GM21515 (cell line): ENCODE data around the gene TCEA2.
"Not testable (repeated sequence)": the region's sequence is repeated elsewhere in the genome, so short reads cannot be mapped to it uniquely, and the experiment has no call there.

Experiments used
- ATAC-seq: cut with Tn5 transposase; IDR thresholded peaks from one replicate; pipeline ENCODE4 v1.9.1; 2021; ENCODE audit not compliant: unreplicated experiment

The TCEA2 gene

DNA sequence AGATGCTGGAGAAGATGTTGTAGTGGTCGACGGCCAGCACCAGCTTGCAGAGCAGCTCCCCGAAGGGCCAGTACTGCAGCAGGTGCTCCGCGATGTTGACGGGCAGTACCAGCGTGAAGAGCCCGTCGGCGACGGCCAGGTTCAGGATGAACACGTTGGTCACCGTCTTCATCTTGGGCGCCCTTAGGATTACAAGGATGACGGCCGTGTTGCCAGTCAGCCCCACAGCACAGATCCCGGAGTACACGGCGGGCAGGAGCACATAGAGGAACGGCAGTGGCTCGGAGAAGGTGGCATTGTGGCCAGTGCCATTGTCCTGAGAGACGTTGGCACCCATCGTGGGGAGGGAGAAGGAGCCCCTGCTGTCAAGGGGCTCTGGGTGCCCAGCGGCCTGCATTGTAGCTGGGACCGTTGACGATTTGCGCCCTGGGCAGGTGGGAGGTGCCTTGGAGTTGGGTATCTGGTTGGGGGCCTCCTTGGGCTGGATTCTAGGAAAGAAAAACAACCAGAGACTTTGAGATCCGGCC lies 43.5 kb downstream of the TCEA2 start:
- no peak for ATAC-seq

DNA sequence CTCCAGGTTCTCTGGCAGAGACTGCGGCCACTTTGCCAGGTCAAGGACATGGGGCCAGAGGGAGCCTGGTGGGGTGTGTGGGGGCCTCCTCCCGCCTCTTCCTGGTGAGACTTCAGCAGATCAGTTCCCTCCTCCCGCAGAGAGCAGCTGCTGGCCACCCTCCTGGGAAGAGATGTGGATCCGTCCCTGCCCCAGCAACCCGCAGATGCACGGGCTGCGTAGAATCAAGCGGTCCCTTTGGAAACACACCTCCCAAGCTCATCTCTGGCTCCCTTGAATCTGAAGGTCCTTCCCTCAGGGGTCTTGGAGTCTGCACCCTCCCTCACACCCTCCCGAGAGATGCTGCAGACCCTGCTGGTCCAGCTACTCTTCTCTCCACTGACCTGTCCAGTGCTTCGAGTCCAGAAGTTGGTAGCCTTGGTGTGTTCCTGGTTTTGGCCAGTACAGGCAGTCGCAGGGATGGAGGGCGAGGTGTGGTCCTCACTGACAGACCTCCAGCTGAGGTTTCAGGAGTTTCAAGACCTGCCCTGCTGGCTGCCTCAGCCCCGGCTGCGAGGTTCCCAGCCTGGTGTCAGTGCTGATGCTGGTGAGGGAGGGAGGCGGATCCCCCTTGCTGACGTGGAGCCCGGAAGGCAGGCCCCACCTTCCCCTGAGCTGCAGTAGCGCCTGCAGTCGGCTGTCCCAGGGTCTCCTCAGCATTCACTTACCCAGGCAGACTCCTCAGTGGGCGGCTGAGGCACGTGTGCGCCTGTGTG lies 44.2 kb downstream of the TCEA2 start, which contains the start of gene NPBWR2:
Gene NPBWR2, minus strand, starts transcription at position 585 of the 755 bp plus-strand sequence. CDS start 734 bp downstream, outside the sequence.
- no peak for ATAC-seq

DNA sequence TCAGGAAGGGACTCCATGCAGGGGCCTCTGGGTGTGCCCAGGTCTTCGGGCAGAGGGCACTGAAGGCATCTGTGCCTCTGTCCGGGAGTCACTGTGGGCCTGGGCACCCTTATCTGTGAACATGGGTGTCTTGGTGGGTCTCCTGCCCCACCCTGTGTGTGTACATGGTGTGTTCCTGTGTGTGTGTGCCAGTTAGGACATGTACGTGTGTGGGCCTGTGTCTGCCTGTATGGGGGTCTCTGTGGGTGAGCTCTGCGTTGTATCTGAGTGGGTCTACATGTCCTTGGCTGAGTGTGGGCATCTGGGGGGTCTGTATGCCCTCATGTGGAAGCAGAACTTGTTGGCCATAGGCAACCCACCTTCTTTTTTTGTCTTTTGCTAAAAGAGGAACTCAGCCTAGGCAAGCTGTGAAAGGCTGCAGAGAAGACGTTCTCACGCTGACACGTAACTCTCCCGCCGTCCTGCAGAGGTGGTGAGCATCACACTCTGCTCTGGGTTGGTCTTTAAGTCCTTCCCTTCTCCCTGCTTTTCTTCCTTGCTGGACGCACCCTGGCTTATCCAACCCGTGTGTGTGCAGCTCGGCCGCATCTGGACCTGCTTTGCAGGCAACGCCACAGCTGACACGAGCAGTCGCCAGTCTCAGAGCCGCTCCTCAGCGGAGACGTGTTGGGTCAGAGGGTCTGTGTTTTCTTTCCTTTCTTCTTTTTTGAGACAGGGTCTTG lies 44.9 kb downstream of the TCEA2 start:
- no peak for ATAC-seq

DNA sequence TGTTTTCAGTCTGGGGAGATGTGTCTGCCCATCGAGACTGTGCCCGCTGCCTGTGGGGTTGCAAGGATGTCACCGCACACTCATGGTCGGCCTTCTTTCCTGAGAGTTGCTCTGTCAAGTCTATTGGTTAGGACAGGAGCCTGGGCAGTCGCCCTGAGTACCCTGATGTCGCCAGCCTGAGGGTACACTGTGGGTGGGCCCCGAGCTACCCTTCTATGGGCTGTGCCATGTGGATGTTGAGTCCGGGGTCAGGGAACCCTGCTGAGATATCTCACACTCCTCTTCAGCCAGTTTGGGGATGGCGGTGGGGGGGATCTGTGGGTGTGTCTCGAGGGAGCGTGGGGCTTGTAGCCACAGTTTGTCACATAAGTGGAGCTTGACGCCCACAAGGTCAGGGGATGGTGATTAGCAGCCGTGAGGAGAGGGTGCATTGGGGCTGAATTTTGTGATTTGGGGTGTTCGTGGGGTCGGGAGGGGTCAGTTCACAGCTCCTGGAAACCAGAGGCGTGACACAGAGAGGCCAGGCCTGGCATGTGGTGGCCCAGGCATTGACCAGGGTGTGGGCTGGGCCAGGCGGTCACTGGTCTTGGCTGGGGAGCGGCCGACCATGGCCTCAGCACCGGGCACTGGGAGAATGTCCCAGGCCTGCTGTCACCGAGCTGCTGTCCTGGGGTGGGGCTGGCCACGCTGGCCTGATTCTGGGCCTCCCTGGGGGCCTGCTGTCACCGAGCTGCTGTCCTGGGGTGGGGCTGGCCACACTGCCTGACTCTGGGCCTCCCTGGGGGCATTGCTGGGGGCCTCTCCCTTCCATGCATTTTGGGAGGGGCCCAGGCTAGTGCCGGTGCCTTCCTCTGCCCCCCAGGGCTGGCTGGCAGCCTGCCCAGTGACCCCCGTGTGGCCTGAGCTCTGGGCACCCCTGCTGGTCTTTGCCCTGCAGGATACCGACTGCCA lies 46.0 kb downstream of the TCEA2 start:
- no peak for ATAC-seq

DNA sequence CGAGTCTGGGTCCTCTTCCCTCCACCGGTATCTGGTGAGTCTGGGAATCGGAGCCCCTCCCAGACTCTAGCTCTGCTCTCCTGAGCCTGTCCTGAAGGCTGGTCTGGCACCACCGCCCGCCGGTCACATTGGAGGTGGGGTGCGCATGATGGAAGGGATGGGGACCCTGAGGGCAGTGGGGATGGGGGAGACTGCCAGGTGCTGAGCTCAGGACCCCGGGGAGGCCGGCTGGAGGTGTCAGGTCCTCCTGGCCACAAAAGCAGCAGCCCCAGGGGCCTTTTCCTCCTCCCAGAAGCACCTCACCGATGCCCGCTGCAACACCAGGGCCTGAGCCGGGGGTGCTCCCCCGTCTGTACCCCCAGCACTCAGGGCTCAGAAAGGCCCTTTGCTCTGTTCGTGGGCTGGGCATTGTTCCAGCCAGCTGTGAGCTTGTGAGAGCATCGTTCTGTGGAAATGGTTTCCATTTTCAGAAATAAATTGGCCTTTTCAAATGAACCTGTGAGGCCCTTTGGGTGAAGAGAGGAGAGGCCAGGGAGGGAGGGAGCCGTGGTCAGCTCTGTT lies 46.9 kb downstream of the TCEA2 start:
- ATAC-seq, result no peak

DNA sequence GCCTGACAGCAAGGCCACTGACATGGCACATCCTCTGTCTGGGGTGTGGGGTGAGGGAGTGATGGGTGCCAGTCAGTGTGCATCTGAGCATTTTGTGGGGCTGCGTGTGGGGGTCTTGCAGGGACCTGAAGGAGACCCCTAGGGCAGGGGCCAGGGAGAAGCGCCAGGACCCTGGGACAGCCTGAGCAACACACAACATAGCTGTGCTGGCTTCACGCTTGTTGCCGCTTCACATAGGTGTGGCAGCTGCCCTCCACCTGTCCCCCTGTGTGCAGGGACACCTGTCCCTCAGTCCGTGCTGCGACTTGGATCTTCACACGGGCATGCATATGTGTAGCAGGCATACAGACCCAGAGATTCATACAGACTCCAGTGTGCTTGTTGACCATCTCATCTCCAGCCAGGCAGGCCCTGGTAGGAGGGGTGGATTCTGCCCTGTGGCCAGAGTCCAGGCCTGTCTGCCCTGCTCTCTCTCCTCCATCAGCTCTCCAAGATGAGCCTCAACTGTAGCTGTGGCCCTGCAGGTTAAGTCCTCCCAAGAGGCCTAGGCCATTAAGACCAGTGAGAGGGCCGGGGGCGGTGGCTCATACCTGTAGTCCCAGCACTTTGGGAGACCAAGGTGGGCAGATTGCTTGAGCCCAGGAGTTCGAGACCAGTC lies 47.5 kb downstream of the TCEA2 start:
- ATAC-seq, result no peak

DNA sequence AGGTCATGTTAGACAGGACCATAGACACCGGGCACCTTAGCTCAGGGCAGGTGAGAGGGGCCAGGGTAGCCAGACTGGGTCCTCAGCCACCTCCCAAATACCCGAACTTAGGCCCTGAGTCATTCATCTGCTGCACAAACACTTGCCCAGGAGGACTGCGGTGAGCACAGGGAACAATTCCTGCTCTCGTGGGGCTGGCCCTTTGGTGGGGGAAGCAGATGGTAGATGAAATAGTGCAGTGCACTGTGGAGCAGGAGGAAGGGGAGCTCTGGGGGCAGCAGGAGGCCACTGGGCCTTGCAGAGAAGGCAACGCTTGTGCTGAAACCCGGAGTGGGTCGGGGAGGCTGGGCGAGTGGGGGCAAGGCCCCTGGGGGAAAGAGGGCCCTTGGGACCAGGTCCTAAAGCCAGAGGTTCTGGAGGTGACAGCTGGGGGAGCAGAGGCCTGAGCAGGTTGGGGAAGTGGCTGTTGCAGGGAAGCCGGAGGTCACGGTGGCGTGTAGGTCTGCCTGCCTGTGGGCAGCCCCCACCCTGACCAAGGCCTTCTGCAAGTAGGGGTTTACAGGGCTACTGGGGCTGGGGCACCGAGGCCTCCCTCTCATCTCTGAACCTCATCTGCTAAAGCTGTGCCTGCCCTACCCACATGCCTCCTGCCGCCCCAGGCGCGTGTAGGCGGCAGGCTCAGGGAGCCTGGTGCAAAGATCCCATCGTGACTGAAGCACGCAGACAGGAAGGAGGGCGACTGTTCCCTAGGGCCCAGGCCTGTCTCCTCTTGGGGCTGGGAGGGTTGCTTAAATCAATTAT lies 49.0 kb downstream of the TCEA2 start:
- no peak for ATAC-seq

DNA sequence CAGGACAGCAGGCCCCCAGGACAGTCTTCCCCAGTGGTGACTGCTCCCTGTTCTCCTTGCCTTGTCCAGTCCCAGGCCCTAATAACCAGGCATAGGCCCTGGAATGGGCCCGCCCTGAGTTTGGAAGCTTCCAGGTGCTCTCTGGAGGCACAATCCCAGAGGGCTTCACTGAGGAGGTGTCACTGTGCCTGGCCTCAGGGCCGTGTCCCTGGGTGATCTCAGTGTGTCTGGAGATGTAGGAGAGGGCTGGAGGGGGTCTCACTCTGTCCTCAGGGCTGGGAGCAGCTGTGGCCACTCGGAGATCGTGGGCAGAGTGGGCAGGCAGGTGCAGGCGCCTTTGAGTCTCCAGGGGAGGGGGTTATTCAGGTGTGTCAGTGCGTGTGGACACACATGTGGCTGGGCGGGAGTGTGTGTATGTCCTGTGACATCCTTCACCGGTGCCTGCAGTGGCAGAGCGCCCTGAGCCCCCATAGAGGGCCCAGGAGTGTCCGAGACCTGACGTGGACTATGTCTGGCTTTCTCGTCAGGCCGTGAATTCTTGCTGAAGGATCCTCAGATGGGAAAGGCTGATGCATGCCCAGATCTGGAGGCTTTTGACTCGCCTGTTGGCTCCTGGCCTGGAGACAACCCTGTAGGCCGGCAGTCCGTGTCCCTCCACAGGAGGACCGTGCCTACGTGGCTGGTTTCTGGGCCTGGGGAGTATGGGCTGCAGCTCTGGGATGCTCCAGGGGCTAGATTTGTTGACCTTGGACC lies 49.9 kb downstream of the TCEA2 start:
- no peak for ATAC-seq

DNA sequence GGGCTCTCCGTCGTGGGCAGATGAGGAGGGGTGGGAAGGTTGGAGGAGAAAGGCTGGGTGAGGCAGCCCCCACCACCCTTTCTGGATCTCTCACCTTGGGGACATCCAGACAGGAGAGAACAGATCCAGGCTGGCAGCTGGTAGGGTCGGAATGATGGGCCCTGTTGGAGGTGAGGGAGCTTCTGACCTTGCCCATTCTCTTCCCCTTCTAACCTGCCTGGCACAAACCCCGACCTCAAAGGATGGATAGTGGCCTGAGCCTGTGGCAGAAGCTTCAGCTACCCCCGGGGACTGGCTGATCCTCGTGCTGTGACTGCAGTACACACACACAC lies 50.4 kb downstream of the TCEA2 start:
- no peak for ATAC-seq

DNA sequence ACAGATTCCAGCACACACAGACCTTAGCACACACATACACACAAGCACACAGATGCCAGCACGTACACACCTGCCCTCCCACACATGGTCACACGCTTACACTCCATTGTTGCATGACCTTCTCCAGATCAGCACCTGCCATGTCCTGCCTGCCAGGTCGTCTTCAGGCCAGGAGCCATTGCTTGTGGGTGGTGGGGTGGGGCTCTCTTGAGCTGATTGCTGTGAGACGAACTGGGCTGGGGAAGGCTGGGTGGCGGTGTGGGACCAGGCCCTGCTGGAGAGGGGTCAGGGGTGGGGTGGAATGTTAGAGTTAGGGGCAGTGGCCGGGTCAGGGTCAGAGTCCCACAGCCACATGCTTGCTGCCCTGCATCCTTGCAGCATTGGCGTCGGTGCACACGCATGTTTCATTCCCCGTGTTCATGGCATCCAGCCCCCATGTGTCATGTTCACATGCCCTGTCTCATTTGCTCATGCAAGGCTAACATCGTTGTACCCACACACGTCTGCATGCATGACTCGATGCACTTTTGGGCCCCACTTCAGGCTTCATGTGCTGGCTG lies 50.9 kb downstream of the TCEA2 start:
- no peak for ATAC-seq

DNA sequence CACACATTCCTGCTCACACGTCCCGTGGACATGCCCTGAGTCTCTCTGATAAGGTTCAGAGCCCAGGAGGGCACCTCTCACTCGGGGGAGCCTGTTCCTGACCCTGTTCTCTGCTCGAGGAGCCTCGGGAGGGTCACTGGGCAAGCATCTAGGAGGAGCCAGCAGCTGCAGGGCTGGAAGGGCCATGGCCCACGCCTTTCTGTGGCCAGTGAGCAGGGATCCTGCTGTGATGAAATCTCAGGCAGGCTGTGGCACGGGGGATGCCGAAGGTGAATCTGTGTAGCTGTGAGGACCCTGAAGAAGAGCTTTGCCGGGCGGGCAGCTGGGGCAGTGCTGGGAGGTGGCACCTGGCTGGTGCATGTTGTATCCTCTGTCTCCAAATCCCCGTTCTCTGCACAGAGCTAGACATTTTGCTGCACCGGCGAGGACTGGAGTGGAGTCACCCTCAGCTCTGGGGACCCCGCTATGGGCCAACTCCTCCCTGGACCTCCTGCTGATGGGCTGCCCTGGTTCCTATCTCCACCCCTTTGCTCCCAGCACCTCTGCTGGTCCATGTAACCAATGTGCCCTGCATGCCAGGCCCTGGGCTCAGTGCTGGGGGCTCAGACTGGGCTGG lies 51.5 kb downstream of the TCEA2 start:
- ATAC-seq, result no peak

DNA sequence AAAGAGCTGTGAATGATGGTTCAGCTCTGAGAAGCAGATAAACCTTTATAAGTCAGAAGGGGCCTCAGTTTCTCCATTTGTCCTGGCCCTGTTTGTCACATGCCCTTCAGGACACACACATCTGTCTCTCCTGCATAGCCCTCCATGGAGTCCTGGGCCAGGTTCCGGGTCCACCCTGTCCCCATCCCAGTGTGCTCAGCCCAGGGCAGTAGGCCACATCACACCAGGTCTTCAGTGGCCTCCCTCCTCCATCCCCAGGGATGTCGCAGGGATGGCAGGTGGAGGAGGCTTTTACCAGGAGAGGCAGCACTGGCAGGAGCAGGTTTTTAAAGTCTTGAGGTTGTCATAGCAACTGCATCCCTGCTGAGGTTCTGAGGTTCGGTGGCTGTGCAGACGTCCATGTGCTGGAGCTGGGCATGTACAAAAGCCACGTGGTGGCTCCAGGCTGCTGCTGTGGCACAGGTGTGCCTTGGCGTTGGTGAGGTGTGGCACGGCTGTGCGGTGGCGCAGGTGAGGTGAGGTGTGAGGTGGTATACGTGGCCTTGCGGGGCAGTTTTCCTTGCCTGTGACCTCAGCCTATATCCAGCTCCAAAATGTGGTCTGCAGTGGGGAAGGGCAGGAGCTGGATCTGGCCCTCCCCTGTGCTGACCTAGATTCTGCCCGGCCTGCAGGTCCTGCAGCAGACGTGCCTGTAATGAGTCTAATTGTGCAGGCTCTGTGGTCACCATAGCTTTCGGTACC lies 52.3 kb downstream of the TCEA2 start:
- no peak for ATAC-seq

DNA sequence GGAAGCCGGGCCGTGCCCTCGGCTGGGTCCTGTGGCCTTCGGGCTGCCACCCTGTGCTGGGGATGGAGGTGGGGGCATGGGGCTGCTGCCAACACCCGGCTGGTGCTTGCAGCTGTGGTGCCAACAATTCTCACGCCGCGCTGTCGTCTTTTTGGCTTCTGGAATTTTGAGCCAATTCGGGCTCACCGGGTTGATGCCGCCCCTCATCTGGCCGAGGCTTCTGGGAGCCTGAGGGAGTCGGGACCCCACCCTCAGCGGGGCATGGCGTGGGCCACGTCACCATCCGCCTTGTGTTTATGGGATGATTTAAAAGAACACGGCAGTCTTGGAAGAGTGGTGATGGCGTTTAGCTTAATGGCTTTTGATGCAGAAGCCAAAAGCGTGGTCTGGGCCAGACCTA lies 53.0 kb downstream of the TCEA2 start:
- no peak for ATAC-seq

DNA sequence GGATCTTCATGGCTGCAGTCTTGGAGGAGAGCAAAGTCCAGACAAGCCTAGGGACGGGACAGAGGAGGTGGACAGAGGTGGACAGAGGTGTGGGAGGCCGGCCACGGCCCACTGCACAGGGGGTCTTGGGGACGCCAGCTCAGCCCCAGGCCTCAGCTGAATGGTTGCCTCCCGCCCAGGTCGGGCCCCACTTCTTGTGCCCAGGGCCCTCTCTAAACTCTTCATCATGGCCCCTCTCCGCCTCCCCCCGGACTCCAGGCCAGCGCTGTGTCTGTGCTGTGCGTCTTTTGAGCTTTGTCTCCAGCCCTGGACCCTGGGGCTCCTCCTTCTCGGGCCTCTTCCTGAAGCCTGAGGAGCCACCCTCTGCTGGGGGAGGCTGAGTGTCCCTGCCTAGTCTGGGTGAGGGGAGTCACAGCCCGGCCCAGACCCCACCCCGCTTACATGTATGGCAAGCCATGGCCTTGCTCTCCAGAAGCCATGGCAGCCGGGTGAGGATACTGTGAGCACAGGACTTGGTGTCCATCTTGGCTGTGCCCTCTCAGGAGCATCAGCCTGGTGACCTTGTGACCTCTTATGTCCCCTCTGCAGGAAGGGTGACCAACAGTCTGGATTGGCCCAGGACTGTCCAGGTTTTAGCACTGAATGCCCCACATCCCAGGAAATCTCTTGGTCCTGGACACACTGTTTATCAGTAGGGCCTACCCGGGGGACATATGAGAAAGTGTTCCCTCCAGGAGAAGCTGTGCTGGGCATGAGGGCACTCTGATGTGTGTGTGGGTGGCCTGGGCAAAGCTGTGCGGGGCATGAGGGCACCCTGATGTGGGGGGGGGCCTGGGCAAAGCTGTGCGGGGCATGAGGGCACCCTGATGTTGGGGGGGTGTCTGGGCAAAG lies 53.8 kb downstream of the TCEA2 start:
- no peak for ATAC-seq

DNA sequence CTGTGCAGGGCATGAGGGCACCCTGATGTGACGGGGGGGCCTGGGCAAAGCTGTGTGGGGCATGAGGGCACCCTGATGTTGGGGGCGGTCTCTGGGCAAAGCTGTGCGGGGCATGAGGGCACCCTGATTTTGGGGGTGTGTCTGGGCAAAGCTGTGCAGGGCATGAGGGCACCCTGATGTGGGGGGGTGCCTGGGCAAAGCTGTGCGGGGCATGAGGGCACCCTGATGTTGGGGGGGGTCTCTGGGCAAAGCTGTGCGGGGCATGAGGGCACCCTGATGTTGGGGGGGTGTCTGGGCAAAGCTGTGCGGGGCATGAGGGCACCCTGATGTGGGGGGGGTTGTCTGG lies 54.4 kb downstream of the TCEA2 start:
- ATAC-seq, result not testable (repeated sequence)

DNA sequence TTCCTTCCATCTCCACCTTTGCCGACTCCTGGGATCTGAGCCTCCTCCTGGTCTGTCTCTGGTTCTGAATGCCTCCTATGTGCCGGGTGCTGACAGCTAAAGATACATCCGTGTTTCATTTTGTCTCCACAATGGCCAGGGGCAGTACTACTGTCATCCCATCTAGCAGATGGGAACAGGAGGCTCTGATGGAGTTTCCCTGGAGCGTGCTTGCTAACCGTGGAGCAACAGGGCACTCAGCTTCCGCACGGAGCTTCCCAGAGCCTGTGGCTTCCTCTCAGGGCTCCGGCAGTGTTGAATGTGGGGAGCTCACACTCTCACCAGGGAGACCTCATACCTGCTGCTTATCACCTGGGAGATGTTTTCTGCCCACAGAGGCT lies 56.3 kb downstream of the TCEA2 start:
- no peak for ATAC-seq
